ENCODE data around the gene EMX2.

The EMX2 gene

GRCh38 chr10:117546581-117547015, 4.1 kb downstream of the EMX2 start:
- no peak overlapping the region for H3K27ac ChIP-seq (ENCODE audit: low read depth, low read length)
- peaks cover 36% of the 10 kb centered on the region for H3K4me1 ChIP-seq (ENCODE audit: control insufficient read depth, insufficient read depth, low read length)
- no peak overlapping the region for H3K4me3 ChIP-seq (ENCODE audit: low read depth, low read length)
- no peaks in the 10 kb centered on the region for H3K36me3 ChIP-seq (ENCODE audit: control insufficient read depth, insufficient read depth, low read length)
- H3K9ac ChIP-seq (ENCODE audit: low read depth, low read length), result no peak overlapping the region
- H3K9me3 ChIP-seq (ENCODE audit: control insufficient read depth, insufficient read depth, low read length), result no peaks in the 10 kb centered on the region
- peaks cover 100% of the 10 kb centered on the region for H3K27me3 ChIP-seq (ENCODE audit: control insufficient read depth, insufficient read depth, low read length)

GRCh38 chr10:117547016-117547715, 4.6 kb downstream of the EMX2 start:
- Histone ChIP-seq H3K9ac (ENCODE audit: low read depth, low read length) (no peak overlapping the region), H3K4me3 (ENCODE audit: low read depth, low read length) (no peak overlapping the region), H3K36me3 (ENCODE audit: control insufficient read depth, insufficient read depth, low read length) (no peaks in the 10 kb centered on the region), H3K27ac (ENCODE audit: low read depth, low read length) (no peak overlapping the region), H3K9me3 (ENCODE audit: control insufficient read depth, insufficient read depth, low read length) (no peaks in the 10 kb centered on the region), H3K4me1 (ENCODE audit: control insufficient read depth, insufficient read depth, low read length) (peaks cover 36% of the 10 kb centered on the region), H3K27me3 (ENCODE audit: control insufficient read depth, insufficient read depth, low read length) (peaks cover 100% of the 10 kb centered on the region)

- no peak overlapping the region for H3K27ac ChIP-seq (ENCODE audit: low read depth, low read length)
- H3K9ac ChIP-seq (ENCODE audit: low read depth, low read length), result no peak overlapping the region
- H3K27me3 ChIP-seq (ENCODE audit: control insufficient read depth, insufficient read depth, low read length), result peaks cover 100% of the 10 kb centered on the region
- H3K36me3 ChIP-seq (ENCODE audit: control insufficient read depth, insufficient read depth, low read length), result no peaks in the 10 kb centered on the region
- no peaks in the 10 kb centered on the region for H3K9me3 ChIP-seq (ENCODE audit: control insufficient read depth, insufficient read depth, low read length)
- peaks cover 42% of the 10 kb centered on the region for H3K4me1 ChIP-seq (ENCODE audit: control insufficient read depth, insufficient read depth, low read length)
- H3K4me3 ChIP-seq (ENCODE audit: low read depth, low read length), result no peak overlapping the region
Measured at GRCh38 chr10:117547716-117548668, 5.4 kb downstream of the EMX2 start.

GRCh38 chr10:117549100-117549585, 6.6 kb downstream of the EMX2 start:
- H3K9ac ChIP-seq (ENCODE audit: low read depth, low read length), result no peak overlapping the region

GRCh38 chr10:117550076-117550475, 7.5 kb downstream of the EMX2 start:
- Histone ChIP-seq H3K4me1 (ENCODE audit: control insufficient read depth, insufficient read depth, low read length) (peaks cover 33% of the 10 kb centered on the region), H3K27me3 (ENCODE audit: control insufficient read depth, insufficient read depth, low read length) (peaks cover 100% of the 10 kb centered on the region), H3K4me3 (ENCODE audit: low read depth, low read length) (no peak overlapping the region), H3K9ac (ENCODE audit: low read depth, low read length) (no peak overlapping the region), H3K9me3 (ENCODE audit: control insufficient read depth, insufficient read depth, low read length) (no peaks in the 10 kb centered on the region), H3K27ac (ENCODE audit: low read depth, low read length) (no peak overlapping the region), H3K36me3 (ENCODE audit: control insufficient read depth, insufficient read depth, low read length) (no peaks in the 10 kb centered on the region)

More at GRCh38 chr10:117549100-117549585, 6.6 kb downstream of the EMX2 start:
- H3K36me3 ChIP-seq (ENCODE audit: control insufficient read depth, insufficient read depth, low read length), result no peaks in the 10 kb centered on the region
- H3K4me1 ChIP-seq (ENCODE audit: control insufficient read depth, insufficient read depth, low read length), result peaks cover 37% of the 10 kb centered on the region
- no peak overlapping the region for H3K27ac ChIP-seq (ENCODE audit: low read depth, low read length)
- H3K4me3 ChIP-seq (ENCODE audit: low read depth, low read length), result no peak overlapping the region
- H3K9me3 ChIP-seq (ENCODE audit: control insufficient read depth, insufficient read depth, low read length), result no peaks in the 10 kb centered on the region
- H3K27me3 ChIP-seq (ENCODE audit: control insufficient read depth, insufficient read depth, low read length), result peaks cover 100% of the 10 kb centered on the region

GRCh38 chr10:117550599-117551329, 8.2 kb downstream of the EMX2 start:
- Histone ChIP-seq H3K4me1 (ENCODE audit: control insufficient read depth, insufficient read depth, low read length) (peaks cover 30% of the 10 kb centered on the region), H3K36me3 (ENCODE audit: control insufficient read depth, insufficient read depth, low read length) (no peaks in the 10 kb centered on the region), H3K27me3 (ENCODE audit: control insufficient read depth, insufficient read depth, low read length) (peaks cover 100% of the 10 kb centered on the region), H3K9me3 (ENCODE audit: control insufficient read depth, insufficient read depth, low read length) (no peaks in the 10 kb centered on the region), H3K27ac (ENCODE audit: low read depth, low read length) (no peak overlapping the region), H3K4me3 (ENCODE audit: low read depth, low read length) (no peak overlapping the region), H3K9ac (ENCODE audit: low read depth, low read length) (no peak overlapping the region)

GRCh38 chr10:117551330-117552155, 9.0 kb downstream of the EMX2 start:
- no peaks in the 10 kb centered on the region for H3K36me3 ChIP-seq (ENCODE audit: control insufficient read depth, insufficient read depth, low read length)
- H3K4me3 ChIP-seq (ENCODE audit: low read depth, low read length), result no peak overlapping the region
- no peak overlapping the region for H3K27ac ChIP-seq (ENCODE audit: low read depth, low read length)
- H3K4me1 ChIP-seq (ENCODE audit: control insufficient read depth, insufficient read depth, low read length), result peaks cover 22% of the 10 kb centered on the region; the same call in 1 of the 2 replicates
- H3K9ac ChIP-seq (ENCODE audit: low read depth, low read length), result no peak overlapping the region
- H3K9me3 ChIP-seq (ENCODE audit: control insufficient read depth, insufficient read depth, low read length), result no peaks in the 10 kb centered on the region
- H3K27me3 ChIP-seq (ENCODE audit: control insufficient read depth, insufficient read depth, low read length), result peaks cover 100% of the 10 kb centered on the region

- H3K27ac ChIP-seq (ENCODE audit: low read depth, low read length), result no peak overlapping the region
- H3K4me3 ChIP-seq (ENCODE audit: low read depth, low read length), result no peak overlapping the region
Measured at GRCh38 chr10:117552156-117552631, 9.6 kb downstream of the EMX2 start.

GRCh38 chr10:117552701-117553141, 10.2 kb downstream of the EMX2 start:
- Histone ChIP-seq H3K4me3 (ENCODE audit: low read depth, low read length) (no peak overlapping the region; the same call in 1 of the 2 replicates), H3K9me3 (ENCODE audit: control insufficient read depth, insufficient read depth, low read length) (no peaks in the 10 kb centered on the region)

More at GRCh38 chr10:117552156-117552631, 9.6 kb downstream of the EMX2 start:
- H3K9ac ChIP-seq (ENCODE audit: low read depth, low read length), result no peak overlapping the region
- H3K27me3 ChIP-seq (ENCODE audit: control insufficient read depth, insufficient read depth, low read length), result peaks cover 98% of the 10 kb centered on the region
- no peaks in the 10 kb centered on the region for H3K36me3 ChIP-seq (ENCODE audit: control insufficient read depth, insufficient read depth, low read length)
- peaks cover 17% of the 10 kb centered on the region; the same call in 1 of the 2 replicates for H3K4me1 ChIP-seq (ENCODE audit: control insufficient read depth, insufficient read depth, low read length)
- no peaks in the 10 kb centered on the region for H3K9me3 ChIP-seq (ENCODE audit: control insufficient read depth, insufficient read depth, low read length)

More at GRCh38 chr10:117552701-117553141, 10.2 kb downstream of the EMX2 start:
- H3K4me1 ChIP-seq (ENCODE audit: control insufficient read depth, insufficient read depth, low read length), result peaks cover 12% of the 10 kb centered on the region; the same call in 1 of the 2 replicates
- H3K27ac ChIP-seq (ENCODE audit: low read depth, low read length), result no peak overlapping the region
- H3K36me3 ChIP-seq (ENCODE audit: control insufficient read depth, insufficient read depth, low read length), result no peaks in the 10 kb centered on the region
- no peak overlapping the region for H3K9ac ChIP-seq (ENCODE audit: low read depth, low read length)
- peaks cover 96% of the 10 kb centered on the region for H3K27me3 ChIP-seq (ENCODE audit: control insufficient read depth, insufficient read depth, low read length)
